HepG2 (cell line): ENCODE measurements around the gene P2RY8. TPM values are rescaled to one million over a fixed set of nuclear protein-coding genes. Genes with fewer than 3 reads are reported as not detected.
A peak's percentile ranks its signal among the peaks of the same experiment; 100 is the strongest.

ENCODE experiments used
- AHR ChIP-seq: IDR thresholded peaks from 2 replicates; pipeline ENCODE4 v1.6.1; 2018; ENCODE audit warnings: missing genetic modification reagents, missing compliant biosample characterization
- ARHGAP35 ChIP-seq: sonication (generic); formaldehyde crosslinking; IDR thresholded peaks from 2 replicates; pipeline ENCODE4 v1.9.0; 2022; ENCODE audit warnings: mild to moderate bottlenecking, inconsistent platforms, moderate library complexity, missing genetic modification reagents, borderline replicate concordance
- ATM ChIP-seq: fragments of 450-650 bp; IDR thresholded peaks from 2 replicates; pipeline ENCODE4 v1.7.1; 2017; ENCODE audit warnings: mild to moderate bottlenecking, borderline replicate concordance
- BCL6 ChIP-seq: IDR thresholded peaks from 2 replicates; pipeline ENCODE4 v1.6.1; 2016; ENCODE audit warnings: missing genetic modification reagents, missing compliant biosample characterization
- CHD2 ChIP-seq: IDR thresholded peaks from 2 replicates; pipeline ENCODE4 v1.6.1; 2011; ENCODE audit warnings: low read depth, low read length, improper control_type of control experiment
- GATAD1 ChIP-seq: IDR thresholded peaks from 2 replicates; pipeline ENCODE4 v1.6.1; 2016; ENCODE audit warnings: missing genetic modification reagents, missing compliant biosample characterization
- HIVEP1 ChIP-seq: sonication (generic); formaldehyde crosslinking; IDR thresholded peaks from 2 replicates; pipeline ENCODE4 v1.4.0; 2020; ENCODE audit warnings: mild to moderate bottlenecking, missing genetic modification reagents
- IKZF5 ChIP-seq: IDR thresholded peaks from 2 replicates; pipeline ENCODE4 v1.6.1; 2018; ENCODE audit warnings: missing genetic modification reagents, mild to moderate bottlenecking, missing compliant biosample characterization
- KLF16 ChIP-seq, 2 experiments: sonication (generic) in 1 of 2; formaldehyde crosslinking in 1 of 2; IDR thresholded peaks; 2 replicates each; pipeline versions ENCODE4 v1.6.1 to v1.8.0; 2016 to 2023; ENCODE audit warnings: missing genetic modification reagents in 2 of 2, missing compliant biosample characterization in 1 of 2
- POGZ ChIP-seq: sonication (generic); formaldehyde crosslinking; IDR thresholded peaks from 2 replicates; pipeline ENCODE4 v1.4.0; 2020; ENCODE audit warnings: mild to moderate bottlenecking, missing genetic modification reagents
- SMC3 ChIP-seq: IDR thresholded peaks from 2 replicates; pipeline ENCODE4 v1.6.1; 2011; ENCODE audit warnings: low read length, improper control_type of control experiment
- SNRNP70 ChIP-seq: fragments of 200-400 bp; formaldehyde crosslinking; IDR thresholded peaks from 2 replicates; pipeline ENCODE4 v1.6.1; 2017; ENCODE audit warnings: mild to moderate bottlenecking, low read depth, low read length, moderate library complexity
- STAG1 ChIP-seq: sonication (generic); formaldehyde crosslinking; IDR thresholded peaks from 2 replicates; pipeline ENCODE4 v1.4.0; 2020; ENCODE audit warnings: missing genetic modification reagents
- SUZ12 ChIP-seq: fragments of 150-350 bp; IDR thresholded peaks from 2 replicates; pipeline ENCODE4 v1.6.1; 2014; ENCODE audit warnings: low read depth, low read length
- TEAD3 ChIP-seq: optimal IDR thresholded peaks from 2 replicates; pipeline ENCODE3; 2016; ENCODE audit warnings: borderline replicate concordance
- XRCC5 ChIP-seq: fragments of 200-400 bp; formaldehyde crosslinking; optimal IDR thresholded peaks from 2 replicates; pipeline ENCODE3; 2017; ENCODE audit warnings: mild to moderate bottlenecking, low read length
- YEATS4 ChIP-seq: sonication (generic); formaldehyde crosslinking; IDR thresholded peaks from 2 replicates; pipeline ENCODE4 v1.4.0; 2020; ENCODE audit warnings: missing genetic modification reagents, borderline replicate concordance
- ZBTB7B ChIP-seq: sonication (generic); formaldehyde crosslinking; IDR thresholded peaks from 2 replicates; pipeline ENCODE4 v1.4.0; 2020; ENCODE audit warnings: missing genetic modification reagents
- ZNF687 ChIP-seq: sonication (generic); formaldehyde crosslinking; IDR thresholded peaks from 2 replicates; pipeline ENCODE4 v1.5.1; 2020; ENCODE audit warnings: mild to moderate bottlenecking, missing genetic modification reagents, moderate library complexity
- ZNF710 ChIP-seq: sonication (generic); formaldehyde crosslinking; IDR thresholded peaks from 2 replicates; pipeline ENCODE4 v1.5.0; 2020; ENCODE audit warnings: mild to moderate bottlenecking, missing genetic modification reagents, borderline replicate concordance
- ZNF740 ChIP-seq: sonication (generic); formaldehyde crosslinking; IDR thresholded peaks from 2 replicates; pipeline ENCODE4 v1.4.0; 2020; ENCODE audit warnings: missing genetic modification reagents
- ZNF776 ChIP-seq: sonication (generic); formaldehyde crosslinking; IDR thresholded peaks from 2 replicates; pipeline ENCODE4 v1.4.0; 2020; ENCODE audit warnings: mild to moderate bottlenecking, missing genetic modification reagents
- ZNF792 ChIP-seq: IDR thresholded peaks from 2 replicates; pipeline ENCODE4 v1.6.1; 2016
- polyA plus RNA-seq, 8 experiments: library from polyadenylated mRNA; depleted of rRNA in 3 of 8; stranded (reverse) in 7 of 8; unstranded in 1 of 8; fragments of >200 nt; fragmentation: Illumina TruSeq in 4 of 8; extraction: Trizol in 4 of 8; gene quantifications; 2 replicates each; pipeline versions ENCODE4 v1.2.1 to v1.2.3, GENCODE V29; 2011 to 2016; ENCODE audit warnings: low read depth in 4 of 8, missing spikeins in 1 of 8, mixed read lengths in 1 of 8; ENCODE audit not compliant: insufficient read depth in 1 of 8
- total RNA-seq, 5 experiments: library from RNA; depleted of rRNA; stranded (reverse); fragments of >200 nt; fragmentation: Illumina TruSeq; extraction: Trizol; gene quantifications; 2 replicates each; pipeline ENCODE4 v1.2.3, GENCODE V29; 2016; ENCODE audit warnings: low read depth in 1 of 5

Gene P2RY8
- total and polyA plus RNA-seq, 2 of the 13 experiments (the other 11 are each of a cell fraction or from before 2014, with no cell fraction given): 1.0 to 1.3 TPM

GRCh38 chrX:1453951-1454785 lies 82.8 kb downstream of the P2RY8 start (continued):
- TF ChIP-seq ZNF740 (CRISPR knock-in tag): peak; percentile 43; the same call in 1 of the 2 replicates
- TF ChIP-seq ATM: no peak
- 0 out of 2 replicates have a peak, but pooled peaks have one; percentile 34 for TF ChIP-seq ZNF710 (CRISPR knock-in tag)
- no peak for TF ChIP-seq ARHGAP35 (CRISPR knock-in tag)
- 0 out of 2 replicates have a peak, but pooled peaks have one; percentile 30 for TF ChIP-seq GATAD1 (CRISPR knock-in tag)
- TF ChIP-seq CHD2: no peak
- peak; percentile 40; the same call in 1 of the 2 replicates for TF ChIP-seq SMC3
- peak in 1 of 2 experiments; percentile 57; a peak in 1 of 4 replicates for TF ChIP-seq KLF16 (CRISPR knock-in tag; IDR thresholded peaks at IDR 0.05)
- TF ChIP-seq POGZ: 0 out of 2 replicates have a peak, but pooled peaks have one; percentile 14
- TF ChIP-seq XRCC5: peak; percentile 64
- no peak for TF ChIP-seq SNRNP70
- TF ChIP-seq SUZ12: 0 out of 2 replicates have a peak, but pooled peaks have one; percentile 10
- TF ChIP-seq ZNF687 (CRISPR knock-in tag): peak; percentile 26; the same call in 1 of the 2 replicates
- peak; percentile 10 for TF ChIP-seq TEAD3 (CRISPR knock-in tag)
- TF ChIP-seq AHR: 0 out of 2 replicates have a peak, but pooled peaks have one; percentile 53
- 0 out of 2 replicates have a peak, but pooled peaks have one; percentile 24 for TF ChIP-seq YEATS4
- peak; percentile 98 for TF ChIP-seq ZBTB7B
- TF ChIP-seq BCL6 (CRISPR knock-in tag): 0 out of 2 replicates have a peak, but pooled peaks have one; percentile 25
- no peak for TF ChIP-seq ZNF776 (CRISPR knock-in tag)
- 0 out of 2 replicates have a peak, but pooled peaks have one; percentile 18 for TF ChIP-seq ZNF792 (CRISPR knock-in tag)
- TF ChIP-seq STAG1 (CRISPR knock-in tag): peak; percentile 94
- TF ChIP-seq HIVEP1 (CRISPR knock-in tag): no peak
- 0 out of 2 replicates have a peak, but pooled peaks have one; percentile 22 for TF ChIP-seq IKZF5
